HG03460 (cell line): ENCODE results near the gene PMM2.
"Not testable (repeated sequence)": the region's sequence is repeated elsewhere in the genome, so short reads cannot be mapped to it uniquely, and the experiment has no call there.

Source experiments
- ATAC-seq: cut with Tn5 transposase; IDR thresholded peaks from one replicate; pipeline ENCODE4 v1.9.1; 2021; ENCODE audit not compliant: unreplicated experiment

PMM2 gene

DNA sequence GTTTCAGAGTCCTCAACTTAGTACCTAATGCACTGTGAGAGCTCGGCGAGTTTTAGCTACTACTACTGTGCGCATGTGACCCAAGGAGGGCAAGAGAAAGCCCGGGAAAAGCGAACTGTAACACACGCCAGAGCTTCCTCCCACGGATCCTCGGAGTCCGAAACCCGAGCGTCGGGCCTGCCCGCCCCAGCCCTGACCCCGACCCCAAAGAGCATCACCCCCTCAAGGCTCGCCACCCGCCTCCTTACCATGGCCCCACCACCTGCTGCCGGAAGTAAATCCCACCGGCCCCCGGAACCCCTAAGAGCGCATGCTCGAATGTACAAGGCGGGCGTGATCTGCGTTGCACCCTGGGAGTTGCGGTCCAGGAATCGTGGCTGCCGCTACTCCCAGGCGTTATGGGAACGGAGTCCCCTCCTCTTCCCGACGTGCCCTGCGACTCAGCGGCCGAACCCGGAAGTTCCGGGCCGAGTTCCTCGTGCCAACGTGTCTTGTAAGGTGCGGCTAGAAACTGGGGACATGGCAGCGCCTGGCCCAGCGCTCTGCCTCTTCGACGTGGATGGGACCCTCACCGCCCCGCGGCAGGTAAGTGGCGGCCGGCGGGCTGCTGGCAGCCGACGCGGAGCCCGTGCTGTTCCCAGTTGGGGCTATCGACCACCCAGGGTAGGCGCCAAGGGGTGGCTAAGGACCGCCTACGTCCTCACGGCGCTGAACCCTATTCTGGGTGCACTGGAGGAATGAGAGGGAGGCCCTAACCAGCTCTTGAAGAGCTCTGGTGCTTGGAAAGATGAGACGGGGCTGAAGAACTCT, at the start of gene PMM2, which contains the start of gene TMEM186:
Gene PMM2 (plus strand): TSS at position 476 of the 810 bp plus-strand sequence. CDS start 44 bp downstream, at position 520.
Gene TMEM186 (minus strand): TSS at position 276 of the 810 bp plus-strand sequence. CDS start 25 bp downstream, at position 251.
- ATAC-seq: peak; percentile 90

DNA sequence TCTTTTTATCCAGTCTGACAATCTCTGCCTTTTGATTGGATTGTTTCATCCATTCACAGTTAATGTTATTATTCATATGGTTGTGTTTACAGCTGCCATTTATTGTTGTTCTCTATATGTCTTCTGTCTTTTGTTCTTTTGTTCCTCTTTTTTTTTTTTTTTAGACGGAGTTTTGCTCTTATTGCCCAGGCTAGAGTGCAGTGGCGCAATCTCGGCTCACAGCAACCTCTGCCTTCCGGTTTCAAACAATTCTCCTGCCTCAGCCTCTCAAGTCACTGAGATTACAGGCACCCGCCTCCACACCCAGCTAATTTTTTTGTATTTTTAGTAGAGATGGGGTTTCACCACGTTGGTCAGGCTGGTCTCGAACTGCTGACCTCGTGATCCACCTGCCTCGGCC, 48.7 kb upstream of the PMM2 start:
- ATAC-seq: not testable (repeated sequence)

GRCh38 chr16:8751481-8752311, 45.9 kb upstream of the PMM2 start:
- no peak for ATAC-seq

- ATAC-seq: no peak
Observed at GRCh38 chr16:8752706-8753105, 44.9 kb upstream of the PMM2 start.

DNA sequence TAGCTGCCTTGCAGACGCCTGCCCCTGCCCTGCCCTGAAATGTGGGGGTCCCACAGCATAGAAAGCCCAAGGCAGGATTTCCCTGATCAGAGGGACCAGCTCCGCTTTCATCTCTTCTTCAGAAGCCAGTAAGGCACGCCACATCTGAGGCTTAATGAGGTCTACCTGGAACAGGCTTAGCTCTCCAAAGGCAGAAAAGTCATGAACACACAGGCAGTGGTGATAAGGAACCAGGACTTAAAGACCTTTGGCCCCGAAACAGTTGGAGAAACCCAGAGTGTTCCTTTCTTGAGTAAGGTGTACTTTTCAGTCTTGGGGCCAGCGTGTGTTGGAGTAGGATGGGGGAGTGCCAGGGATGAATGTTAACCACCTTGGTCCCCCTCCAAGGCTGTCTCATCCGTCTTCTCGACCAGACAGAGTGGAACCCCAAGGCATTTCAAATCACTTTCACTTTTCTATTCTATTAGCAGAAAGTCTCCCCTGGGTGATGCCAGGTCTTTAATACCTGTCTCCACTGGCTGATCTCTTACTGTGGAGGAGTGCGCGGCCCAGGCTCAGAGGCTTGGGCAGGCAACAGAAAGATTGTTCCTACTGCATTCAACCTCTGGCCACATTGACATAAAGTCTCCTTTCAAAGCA, 44.1 kb upstream of the PMM2 start:
- ATAC-seq: no peak

DNA sequence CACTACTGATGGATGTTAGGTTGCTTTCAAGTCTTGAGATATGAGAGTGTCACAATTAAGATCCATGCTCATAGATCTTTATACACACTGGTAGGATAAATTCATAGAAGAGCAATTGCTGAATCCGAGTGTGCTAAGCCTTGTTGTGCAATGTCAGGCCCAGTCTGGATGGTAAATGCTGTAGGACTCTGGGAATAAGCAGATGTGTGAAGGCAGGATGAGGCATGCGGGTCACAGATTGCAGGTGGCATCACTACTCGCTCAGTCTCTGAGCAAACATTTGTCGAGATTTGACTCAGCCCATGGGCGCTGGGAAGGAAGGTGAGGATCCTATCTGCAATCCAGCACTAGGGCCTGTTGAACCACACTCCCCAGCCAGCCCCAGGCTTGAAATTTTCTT, 40.9 kb upstream of the PMM2 start:
- ATAC-seq: no peak

DNA sequence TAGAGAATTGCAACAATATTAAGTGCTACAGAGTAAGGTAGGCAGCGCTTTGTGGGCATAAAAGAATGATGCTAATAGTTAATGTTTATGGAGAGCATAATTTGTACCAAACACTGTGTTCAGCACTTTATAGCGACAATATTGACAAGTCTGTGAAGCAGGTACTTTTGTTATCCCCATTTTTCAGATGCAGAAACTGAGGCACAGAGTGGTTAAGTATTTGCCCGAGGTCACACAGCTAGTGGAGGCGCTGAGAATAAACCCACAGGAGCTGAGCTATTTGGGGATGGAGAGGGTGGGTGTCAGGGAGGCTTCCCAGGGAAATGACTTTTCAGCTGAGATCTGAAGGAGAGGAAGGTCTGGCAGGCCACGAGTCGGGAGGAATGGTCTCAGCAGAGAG, 39.6 kb upstream of the PMM2 start:
- no peak for ATAC-seq

- ATAC-seq: no peak
Observed at GRCh38 chr16:8760021-8760420, 37.6 kb upstream of the PMM2 start.

GRCh38 chr16:8761078-8761477, 36.6 kb upstream of the PMM2 start:
- ATAC-seq: no peak

- no peak for ATAC-seq
Observed at GRCh38 chr16:8762254-8762653, 35.4 kb upstream of the PMM2 start.

GRCh38 chr16:8763083-8763482, 34.6 kb upstream of the PMM2 start:
- no peak for ATAC-seq

GRCh38 chr16:8763899-8764298, 33.7 kb upstream of the PMM2 start:
- no peak for ATAC-seq

- ATAC-seq: no peak
Observed at GRCh38 chr16:8764525-8765250, 33.0 kb upstream of the PMM2 start.

GRCh38 chr16:8767176-8767575, 30.5 kb upstream of the PMM2 start:
- ATAC-seq: no peak

GRCh38 chr16:8768283-8768682, 29.4 kb upstream of the PMM2 start:
- ATAC-seq: no peak

DNA sequence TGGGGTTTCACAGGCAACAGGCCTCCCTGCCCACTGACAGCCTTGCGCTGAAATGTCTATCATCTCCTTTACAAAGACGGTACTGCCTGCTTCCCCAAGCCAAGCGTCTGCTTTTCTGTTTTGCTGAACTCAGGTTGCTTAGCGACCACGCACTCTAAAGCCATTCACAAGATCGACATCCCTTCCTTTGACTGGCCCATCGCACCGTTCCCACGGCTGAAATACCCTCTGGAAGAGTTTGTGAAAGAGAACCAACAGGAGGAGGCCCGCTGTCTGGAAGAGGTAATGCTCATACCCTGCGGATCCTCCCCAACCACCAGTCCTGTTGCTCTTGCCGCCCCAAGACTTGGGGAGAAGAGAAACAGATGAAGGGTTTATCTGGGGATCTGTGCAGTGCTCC, 28.9 kb upstream of the PMM2 start:
- no peak for ATAC-seq

DNA sequence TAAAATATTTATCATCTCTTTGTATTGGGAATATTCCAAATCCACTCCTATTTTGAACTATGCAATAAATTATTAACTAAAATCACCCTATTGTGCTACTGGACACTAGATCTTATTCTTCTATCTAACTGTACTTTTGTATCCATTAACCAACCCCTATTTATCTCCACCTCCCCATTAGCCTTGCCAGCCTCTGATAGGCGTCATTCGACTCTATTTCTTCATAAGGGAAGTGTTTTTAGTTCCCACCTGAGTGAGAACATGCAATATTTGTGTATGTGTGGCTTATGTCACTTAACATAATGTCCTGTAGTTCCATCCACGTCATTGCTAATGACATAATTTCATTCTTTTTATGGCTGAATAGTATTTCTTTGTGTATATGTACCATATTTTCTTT, 24.1 kb upstream of the PMM2 start:
- ATAC-seq: no peak

- ATAC-seq: no peak
Observed at GRCh38 chr16:8774208-8774607, 23.4 kb upstream of the PMM2 start.

DNA sequence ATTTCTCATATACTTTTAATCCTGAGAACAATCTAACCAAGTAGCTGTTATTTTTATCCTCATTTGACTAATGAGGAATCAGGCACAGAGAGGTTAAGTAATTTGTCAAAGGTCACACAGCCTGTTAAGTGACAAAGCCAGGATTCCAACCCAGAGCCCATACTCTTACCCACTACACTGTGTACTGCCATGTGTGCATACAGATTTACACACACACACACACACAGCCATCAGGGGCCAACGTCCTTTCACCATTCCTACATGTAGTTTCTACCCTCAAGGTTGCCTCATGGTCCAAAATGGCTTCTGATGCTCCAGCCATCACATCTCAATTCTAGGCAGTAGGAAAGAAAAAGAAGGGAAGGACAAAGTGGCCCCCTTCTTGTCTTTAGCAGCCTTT, 22.3 kb upstream of the PMM2 start:
- ATAC-seq: no peak

DNA sequence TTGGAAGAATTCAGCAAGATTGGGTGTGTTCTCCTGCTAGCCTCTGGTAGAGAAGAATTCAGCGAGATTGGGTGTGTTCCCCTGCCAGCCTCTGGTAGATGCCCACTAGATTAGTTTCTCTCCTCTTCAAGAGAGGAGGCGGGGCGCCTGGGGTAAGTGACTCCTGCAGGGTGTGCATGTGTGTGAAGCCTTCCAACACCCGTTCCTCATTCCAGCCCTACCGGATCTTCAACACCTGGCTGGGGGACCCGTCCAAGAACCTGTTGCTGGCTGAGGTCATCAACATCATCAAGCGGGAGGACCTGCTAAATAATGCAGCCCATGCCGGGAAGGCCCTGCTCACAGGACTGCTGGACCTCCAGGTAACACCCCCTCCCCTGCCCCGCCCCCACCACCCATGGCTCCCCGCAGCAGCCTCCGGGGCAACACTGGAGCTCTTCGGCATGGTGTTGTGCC, 21.5 kb upstream of the PMM2 start:
- no peak for ATAC-seq

DNA sequence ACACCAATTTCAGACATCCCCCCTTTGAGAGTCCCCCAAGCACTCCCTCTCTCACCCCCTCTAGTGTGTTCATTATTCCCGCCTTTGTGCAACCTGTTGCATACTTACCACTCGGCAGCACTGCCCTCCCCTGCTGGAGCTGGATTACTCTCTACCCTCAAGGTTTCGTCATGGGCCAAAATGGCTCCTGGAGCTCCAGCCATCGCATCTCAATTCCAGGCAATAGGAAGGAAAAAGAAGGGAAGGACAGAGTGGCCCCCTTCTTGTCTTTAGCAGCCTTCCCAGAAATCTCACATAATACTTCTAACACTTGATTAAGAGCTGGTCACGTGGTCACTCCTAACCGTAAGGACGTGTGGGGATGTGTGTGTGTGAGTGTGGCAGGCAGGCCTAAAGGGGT, 20.4 kb upstream of the PMM2 start:
- no peak for ATAC-seq
